NCI-H82 (cell line): ENCODE measurements around the gene NPAS1.
"Not testable (repeated sequence)": the region's sequence is repeated elsewhere in the genome, so short reads cannot be mapped to it uniquely, and the experiment has no call there.

Experiments used
- DNase-seq: peaks from one replicate; lab custom pipeline; 2025; lab: John Stamatoyannopoulos, UW

NPAS1 gene

DNA sequence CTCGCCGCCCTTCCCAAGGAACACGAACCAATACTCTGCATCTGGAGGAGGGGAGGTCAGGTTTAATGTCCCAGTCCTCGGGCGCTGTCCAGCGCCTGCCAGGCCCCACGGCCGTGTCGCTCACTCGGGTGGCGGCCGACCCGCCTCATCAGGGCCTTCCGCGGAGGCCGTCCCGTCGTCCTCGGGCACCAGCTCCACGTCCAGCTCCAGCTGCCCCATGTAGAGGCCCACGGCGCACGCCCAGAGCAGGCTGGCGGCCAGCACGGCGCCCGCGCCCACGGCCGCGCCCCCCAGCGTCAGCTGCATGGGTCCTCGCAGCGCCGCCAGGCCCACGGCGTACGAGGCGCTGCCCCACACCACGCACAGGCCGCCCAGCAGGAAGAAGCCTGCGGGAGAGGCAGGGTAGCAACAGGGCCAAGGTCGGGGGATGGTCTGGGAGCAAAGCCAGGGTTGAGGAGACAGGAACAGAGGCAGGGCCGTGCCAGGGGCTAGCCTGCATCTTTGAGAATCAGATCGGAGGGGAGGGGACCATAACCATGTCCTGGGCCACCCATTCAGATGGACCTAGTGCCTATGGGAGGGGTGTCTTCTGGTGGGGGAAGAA, 26.3 kb downstream of the NPAS1 start:
- DNase-seq, result no peak

DNA sequence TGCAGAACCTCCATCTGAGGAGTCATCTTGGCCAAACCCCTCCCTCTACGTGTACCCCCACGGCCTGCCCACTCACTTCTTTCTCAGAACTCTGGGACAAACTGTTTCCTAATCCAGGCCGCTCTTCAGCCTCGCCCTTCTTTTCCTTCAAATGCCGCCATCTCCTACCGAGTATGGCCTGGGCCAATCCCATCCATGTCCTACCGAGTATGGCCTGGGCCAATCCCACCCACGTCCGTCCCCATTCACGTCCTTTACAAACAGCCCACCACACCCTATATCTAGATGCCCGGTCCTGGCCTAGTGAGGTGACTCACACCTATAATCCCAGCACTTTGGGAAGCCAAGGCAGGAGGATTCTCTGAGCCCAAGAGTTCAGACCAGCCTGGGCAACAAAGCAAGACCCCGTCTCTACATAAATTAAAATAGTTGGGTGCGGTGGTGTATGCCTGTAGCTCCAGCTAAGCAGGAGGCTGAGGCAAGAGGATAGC, 27.7 kb downstream of the NPAS1 start:
- no peak for DNase-seq

DNA sequence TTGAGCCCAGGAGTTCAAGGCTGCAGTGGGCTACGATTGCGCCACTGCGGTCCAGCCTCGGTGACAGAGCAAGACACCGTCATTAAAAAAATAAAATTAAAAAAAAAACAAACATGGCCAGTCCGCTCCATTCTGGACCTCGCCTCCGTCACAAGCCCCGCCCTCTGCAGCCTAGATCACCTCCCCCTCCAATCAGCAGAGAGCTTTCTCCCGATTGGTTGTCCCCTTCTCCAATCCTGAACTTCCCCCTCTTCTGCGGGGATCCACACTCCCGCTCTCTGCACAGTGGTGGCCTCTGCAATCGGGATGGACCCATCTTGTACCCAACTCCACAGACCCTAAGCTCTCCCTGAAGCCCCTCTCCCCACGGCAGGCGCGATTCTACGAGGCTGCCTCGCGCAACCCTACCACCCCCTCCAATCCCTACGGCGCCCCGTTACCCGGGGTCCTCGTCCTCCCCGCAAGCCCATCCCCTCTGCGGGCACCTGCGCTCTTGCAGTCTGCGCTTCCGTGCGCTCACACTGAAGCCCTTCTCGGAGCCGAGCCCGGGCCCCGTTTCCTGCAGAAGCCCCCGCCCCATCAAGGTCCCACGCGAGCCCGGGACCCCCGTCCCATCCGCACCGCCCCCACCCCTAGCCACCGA, 28.2 kb downstream of the NPAS1 start:
- peak; percentile 96 for DNase-seq

DNA sequence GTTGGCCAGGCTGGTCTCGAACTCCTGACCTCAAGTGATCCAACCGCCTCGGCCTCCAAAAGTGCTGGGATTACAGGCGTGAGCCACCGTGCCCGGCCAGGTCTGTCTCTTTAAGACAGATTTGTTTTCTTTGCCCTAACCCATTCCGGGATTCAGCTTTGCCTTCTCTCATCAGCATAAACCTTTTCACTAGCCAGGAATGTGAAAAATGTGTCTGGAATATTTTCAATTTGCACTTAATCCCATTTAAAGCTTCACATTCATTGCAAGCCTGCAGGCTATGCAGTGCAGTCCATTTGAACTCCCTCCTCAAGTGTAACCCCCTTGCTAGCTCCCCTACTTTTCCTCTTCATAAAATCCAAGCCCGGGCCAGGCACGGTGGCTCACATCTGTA, 29.7 kb downstream of the NPAS1 start:
- DNase-seq, result no peak

DNA sequence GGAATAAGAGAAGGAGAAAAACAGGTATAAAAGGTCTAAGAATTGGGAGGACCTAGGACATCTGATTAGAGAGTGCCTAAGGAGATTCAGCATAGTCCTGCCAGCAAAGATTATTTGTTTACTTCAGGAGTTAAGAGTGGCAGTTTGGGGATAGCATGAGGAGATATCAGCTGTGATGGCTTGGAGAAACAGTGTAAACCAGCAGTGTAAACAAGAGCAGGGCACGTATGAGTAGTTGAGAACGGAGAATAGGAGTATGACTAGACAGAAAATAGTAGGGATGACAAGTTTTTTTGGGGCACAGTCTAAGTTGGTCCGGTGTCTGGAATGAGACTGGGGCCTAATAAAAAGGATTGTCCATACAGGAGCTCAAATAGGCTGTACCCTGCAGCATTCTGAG, 30.9 kb downstream of the NPAS1 start:
- not testable (repeated sequence) for DNase-seq

DNA sequence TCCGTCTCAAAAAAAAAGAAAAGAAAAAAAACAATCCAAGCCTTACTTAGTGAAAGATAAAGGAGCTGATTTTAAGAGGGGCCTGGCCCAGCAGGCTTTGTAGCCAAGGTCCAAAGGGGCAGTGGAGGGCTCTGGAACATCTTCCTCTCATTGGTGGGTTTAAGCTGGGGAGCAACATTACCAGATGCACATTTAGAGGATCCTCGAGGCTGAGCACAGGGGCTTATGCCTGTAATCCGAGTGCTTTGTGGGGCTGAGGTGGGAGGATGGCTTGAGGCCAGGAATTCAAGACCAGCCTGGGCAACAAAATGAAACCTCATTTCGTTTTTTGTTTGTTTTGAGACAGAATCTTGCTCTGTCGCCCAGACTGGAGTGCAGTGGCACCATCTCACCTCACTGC, 36.8 kb downstream of the NPAS1 start:
- peak; percentile 91 for DNase-seq

DNA sequence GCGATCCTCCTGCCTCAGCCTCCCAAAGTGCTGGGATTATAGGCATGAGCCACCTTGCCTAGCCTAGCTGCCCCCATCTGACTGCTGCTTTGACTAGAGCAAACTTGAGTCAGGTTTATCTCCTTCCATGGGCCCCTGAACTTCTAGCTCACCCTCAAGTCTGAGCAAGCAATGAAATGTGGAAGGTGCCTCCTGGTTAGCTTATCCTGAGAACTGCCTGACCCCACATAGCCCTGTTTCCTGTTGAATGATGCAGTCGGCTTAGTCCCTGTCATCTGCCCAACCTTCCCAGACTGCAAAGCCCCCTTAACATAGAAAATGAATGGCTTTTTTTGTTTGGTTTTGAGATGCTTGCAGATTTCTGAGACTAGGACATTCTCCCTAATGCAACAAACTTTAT, 37.7 kb downstream of the NPAS1 start:
- DNase-seq, result peak; percentile 63

DNA sequence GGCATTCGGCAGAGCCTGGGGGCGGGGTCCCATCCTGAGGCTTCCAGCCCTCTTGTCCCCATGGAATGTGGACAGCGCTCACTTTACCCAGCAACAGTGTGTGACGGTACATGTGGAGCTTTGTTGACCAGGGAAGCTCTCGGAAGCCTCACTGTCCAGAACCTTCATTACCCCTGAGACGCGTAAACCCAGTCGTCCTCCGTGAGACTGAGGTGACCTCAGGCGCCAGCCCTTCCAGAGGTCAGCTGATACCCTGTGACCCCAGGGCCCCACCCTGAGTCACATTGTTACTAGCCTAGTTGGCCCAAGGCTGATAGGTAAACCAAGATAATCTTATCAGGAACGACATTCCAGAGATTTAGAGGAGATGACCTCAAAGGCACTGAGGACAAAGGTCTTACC, 39.0 kb downstream of the NPAS1 start:
- DNase-seq, result no peak

DNA sequence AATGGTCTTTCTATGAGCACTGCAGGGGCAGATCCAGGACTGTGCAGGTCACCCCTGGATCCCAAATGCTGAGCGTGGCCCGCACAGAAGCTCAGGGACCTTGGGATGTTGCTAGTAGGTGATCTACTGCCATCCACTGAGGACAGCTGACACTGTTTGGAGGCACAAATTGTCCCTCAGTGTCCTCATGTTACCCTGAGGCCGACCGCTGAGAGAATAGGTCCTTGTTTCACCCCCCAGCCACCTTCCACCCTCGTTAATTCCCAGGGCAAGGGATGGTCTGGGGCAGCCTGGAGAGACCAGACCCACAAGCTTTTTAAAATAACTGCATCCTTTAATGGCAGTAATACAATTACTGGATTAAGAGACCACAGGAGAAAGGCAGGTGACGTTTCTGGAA, 44.2 kb downstream of the NPAS1 start:
- DNase-seq, result peak; percentile 90

DNA sequence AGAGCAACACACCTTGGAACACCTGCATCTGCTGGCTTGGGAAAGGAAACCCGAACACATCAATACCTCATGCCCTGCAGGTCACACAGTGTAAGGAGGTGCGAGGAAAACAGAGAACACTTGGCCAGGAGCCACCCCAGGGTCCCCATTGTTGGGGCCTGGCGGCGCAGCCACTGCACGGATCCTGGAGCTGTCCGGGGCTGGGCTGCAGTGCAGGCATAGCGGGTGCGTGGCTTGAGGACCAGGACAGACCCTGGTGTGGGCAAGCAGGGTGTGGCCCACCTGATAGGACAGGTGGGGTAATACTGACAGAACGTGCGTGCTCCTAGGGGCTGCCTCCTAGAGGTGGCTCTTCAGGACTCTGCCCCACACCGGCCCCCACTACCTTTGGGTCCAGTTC, 45.6 kb downstream of the NPAS1 start:
- DNase-seq, result no peak

DNA sequence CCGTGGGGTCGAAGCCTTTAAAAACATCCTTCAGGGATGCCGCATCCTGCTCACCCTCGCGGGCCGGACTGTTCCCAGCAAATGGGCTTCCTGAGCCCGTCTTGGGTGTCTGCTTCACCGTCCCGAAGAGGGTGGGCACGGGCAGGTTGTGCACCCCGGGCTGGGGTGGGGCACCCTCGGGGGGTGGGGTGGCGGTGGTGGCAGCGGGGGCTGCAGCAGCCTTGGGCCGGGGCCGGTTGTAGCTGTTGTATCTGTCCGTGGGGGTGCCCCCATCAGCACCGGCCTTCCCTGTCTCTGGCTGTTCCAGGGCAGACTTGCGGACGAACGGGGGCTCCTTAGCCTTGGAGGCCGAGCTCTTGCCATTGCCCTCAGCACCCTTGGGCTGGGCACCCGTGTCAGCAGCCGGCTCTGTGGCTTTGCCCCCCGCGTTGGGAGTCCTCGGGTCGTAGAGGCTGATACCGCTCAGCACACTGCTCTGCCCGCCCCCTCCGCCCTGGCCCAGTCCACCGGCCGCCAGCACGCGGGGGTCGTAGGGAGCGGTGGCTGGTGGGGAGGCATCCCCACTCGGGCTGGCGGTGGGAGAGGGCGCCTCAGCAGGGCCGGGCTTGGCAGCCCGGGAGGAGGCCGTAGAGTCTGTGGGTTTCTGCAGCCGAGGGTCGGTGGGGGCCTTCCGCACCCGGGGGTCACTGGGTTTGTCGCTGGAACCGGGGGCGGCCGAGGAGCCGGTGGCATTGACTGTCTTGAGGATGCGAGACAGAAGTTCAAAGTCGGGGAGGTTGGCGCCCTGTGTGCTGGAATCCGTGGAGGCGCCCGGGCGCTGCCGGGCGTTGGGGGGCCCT, 47.0 kb downstream of the NPAS1 start:
- DNase-seq, result no peak

DNA sequence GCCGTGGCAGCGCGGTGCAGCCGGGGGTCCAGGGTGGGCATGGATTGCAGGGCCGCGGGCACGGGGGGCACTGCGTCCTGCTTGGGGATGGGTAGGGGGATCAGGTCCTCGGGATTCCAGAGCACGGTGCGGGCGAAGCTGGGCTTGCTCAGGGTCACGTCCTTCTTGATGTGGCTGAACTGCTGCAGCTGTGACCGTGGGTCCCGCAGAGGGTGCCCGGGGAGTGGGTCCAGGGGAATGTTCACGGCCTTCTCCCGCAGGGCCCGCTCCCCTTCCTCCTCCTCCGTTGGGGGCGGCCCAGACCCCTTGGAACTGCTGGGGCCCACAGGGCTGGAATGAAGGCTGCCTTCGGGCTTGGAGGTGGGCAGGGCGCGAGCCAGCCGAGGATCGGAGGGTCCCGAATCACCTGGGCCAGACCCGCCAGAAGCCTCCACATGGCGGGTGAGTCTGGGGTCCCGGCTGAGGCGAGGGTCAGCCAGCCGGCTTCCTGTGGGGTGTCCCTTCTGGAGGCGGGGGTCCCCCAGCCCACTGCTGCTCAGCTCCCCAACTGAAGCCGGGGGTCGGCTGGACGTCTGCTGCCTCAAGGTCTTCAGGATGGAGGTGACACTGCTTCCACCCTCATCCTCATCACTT, 47.7 kb downstream of the NPAS1 start:
- no peak for DNase-seq

DNA sequence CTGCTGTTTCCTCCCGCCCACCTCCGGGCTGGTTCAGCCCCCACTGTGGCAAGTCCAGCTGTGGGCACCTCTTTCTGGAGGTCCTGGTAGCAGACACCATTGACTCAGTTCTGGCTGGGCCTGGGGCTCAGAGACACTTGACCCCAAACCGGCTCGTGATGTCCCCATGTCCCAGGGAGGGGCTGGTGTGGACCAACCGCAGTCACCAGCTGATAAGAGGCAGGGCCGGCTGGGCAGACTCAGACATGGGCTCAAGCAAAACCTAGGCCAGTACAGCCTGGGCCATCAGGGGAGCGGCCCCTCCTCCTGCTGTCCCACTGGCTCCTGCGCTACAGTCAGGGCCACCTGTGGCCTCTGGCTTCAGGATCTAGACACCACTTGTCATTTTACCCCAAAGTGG, 48.6 kb downstream of the NPAS1 start:
- no peak for DNase-seq

DNA sequence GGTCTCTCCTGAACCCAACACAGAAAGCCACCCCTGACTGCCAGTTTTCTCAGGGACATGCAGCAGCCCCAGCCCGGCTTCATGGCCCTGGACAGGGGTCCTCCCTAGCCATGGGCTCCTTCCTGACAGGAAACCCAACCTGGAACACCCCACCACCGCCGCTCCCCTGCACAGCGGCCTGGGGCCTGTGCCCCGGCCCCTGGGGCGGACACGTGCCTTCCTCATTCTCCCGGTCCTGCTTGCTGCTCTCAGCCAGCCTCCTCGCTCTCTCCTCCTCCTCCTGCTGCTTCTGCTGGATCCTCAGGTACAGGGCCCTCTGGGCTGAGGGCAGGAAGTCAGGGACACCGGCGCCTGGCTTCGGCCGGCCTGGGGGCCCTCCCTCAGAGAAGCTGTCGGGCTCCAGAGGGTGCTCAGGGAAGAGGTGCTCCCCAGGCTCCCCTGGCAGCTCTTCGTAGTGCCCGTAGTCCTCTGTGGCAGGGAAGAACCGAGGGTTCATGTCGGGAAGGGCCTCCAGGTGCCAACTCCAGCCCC, 49.3 kb downstream of the NPAS1 start:
- no peak for DNase-seq

DNA sequence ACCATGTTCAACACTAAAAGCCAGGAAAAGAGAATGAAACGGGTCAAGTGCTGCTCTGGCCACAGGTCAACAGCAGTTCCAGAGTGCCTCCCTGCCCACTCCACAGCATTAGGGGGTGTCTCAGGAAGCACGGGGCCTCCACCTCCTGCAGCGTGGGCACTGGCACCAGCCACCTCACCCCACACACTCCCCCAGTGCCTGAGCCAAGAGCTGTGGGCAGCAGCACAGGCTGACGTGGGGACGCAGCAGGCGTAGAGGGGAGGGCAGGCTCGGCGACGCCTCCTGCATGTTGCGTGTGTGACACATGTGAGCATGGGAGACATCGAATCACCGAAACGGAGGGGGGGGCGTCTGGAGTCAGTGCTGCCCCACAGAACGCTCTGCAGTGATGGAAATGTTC, 50.2 kb downstream of the NPAS1 start:
- DNase-seq, result no peak

DNA sequence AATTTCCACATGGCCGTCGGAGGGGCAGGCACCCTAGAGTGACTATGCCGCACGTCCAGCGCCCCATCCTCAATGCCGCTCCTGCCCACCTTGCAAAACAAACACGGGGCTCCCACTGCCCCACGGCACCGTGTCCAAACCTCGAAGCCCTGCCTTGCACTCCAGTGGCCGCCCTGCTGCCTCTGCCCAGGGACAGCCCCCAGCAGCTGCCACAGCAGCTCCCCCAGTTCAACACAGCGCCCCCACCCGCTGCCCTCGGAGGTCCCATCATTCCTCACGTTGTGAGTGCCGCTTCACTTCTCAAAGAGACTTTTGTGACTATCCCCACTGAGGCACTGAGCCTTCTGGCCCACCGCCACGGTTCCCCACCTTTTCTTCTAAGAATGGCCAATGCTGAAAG, 51.1 kb downstream of the NPAS1 start:
- no peak for DNase-seq

DNA sequence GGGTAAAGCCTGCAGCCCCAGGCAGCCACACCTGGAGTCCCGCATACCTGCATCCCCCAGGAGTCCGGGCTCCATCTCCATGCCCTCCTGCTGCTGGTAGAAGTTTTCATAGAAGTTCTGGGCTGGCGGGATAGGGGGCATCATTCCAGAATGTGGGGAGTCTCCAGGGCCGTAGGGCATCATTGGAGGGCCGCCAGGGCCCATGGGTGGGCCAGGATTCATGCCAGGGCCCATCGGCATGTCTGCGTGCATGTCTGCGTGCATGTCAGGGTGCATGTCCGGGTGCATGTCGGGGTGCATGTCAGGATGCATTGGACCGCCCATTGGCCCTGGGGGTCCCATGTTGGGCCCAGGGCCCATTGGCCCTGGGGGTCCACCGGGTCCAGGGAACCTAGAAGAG, 52.1 kb downstream of the NPAS1 start:
- no peak for DNase-seq

DNA sequence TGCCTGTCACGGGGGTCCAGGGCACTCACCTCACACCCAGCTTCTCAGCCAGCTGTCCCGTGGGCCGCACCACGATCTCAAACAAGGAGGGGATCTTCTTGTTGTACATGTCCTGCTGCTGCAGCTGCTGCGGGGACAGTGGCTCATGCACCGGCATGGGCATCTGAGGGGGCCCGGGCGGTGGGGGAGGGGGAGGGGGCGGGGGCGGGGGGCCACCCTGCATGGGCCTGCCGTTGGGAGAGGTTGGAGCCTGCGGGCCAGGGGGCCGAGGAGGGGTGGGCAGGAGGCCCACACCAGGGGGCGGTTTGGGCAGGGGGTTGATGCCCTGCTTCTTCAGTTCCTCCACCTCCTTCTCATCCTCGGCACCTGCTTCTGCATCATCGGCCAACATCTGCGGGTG, 52.7 kb downstream of the NPAS1 start:
- DNase-seq, result no peak

DNA sequence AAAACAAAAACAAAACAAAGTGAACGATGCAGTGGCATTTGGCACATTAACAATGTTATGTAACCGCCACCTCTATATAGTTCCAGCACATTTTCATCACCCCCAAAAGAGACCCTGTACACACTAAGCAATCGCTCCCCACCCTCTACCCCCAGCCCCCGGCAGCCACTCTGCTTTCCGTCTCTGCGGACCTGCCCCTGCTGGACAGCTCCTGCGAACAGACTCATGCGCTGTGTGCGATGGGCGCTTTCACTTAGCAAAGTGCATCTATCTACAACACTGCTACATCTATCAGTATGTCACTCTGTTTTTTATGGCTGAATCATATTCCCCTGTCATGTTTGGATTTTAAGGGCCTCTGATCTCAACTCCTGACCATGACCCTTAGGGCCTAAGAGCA, 53.9 kb downstream of the NPAS1 start:
- DNase-seq, result no peak

DNA sequence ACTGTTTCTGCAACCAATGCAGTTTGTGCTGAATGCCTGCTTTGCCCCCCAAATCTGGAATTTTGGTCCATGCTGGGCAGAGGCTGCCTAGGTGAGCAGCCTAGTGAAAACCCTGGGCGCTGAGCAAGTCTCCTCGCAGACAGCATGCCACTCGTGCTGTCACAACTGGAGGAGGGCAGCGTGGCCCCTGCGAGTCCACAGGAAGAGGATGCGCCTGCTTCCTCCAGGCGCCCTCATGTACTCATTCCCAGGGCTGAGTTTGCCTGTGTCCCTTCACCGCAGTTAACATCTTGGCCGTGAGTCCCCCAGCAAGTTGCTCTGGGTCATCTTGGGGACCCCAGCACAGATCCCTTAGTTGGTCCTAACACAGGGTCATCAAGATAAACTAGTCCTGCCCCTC, 55.0 kb downstream of the NPAS1 start:
- no peak for DNase-seq

DNA sequence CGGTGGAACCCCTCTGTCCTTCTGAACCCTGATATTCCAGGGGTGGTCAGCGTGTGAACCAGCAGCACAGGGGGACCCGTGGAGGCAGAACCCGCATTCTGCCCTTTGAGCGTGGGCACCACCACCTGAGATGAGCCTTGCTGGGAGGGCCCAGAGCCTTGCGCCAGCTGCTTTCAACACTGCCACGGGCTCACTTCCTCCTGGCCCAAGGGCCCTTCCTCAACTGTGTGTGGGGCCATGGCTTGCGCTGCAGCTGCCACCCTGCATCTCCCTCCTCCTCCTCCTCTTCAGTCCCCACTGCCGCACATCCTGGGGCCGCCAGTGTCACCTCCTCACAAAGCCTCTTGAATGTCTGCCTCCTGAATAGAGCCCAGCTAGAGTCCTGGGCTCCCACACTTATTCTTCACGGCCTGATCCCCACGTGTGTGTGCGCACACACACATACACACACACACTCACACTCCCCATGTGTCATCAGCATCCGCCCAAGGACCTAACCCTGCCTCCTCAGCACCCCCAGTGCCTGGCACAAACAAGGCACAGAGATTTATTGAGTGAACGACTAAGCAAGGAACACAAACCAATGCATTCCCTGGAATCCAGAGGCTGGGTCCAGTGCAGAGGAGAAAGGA, 55.7 kb downstream of the NPAS1 start:
- DNase-seq, result no peak

DNA sequence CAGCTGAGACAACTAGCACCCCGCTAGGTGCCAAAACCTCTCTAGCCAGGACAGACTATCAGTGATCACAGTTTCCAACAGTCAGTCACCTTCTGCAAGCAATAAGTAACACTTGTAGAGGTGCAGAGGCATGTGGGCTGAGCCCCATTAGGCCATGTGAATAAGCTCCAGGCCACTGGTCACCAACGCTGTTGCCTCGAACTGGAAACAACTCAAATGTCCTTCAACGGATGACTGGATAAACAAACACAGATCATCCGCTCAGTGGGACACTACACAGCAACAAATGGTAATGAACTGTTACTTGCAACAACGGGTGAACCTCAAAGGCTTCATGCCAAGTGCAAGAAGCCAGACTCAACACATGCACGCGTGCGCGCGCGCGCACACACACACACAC, 56.3 kb downstream of the NPAS1 start:
- DNase-seq, result no peak
